ENCODE measurements around the gene SEC61A2. TPM values are rescaled to one million over a fixed set of nuclear protein-coding genes. Genes with fewer than 3 reads are reported as not detected.

The SEC61A2 gene
- total and polyA plus RNA-seq, 4 donors, result 3.8 to 8.8 (median 6.2) TPM

DNA sequence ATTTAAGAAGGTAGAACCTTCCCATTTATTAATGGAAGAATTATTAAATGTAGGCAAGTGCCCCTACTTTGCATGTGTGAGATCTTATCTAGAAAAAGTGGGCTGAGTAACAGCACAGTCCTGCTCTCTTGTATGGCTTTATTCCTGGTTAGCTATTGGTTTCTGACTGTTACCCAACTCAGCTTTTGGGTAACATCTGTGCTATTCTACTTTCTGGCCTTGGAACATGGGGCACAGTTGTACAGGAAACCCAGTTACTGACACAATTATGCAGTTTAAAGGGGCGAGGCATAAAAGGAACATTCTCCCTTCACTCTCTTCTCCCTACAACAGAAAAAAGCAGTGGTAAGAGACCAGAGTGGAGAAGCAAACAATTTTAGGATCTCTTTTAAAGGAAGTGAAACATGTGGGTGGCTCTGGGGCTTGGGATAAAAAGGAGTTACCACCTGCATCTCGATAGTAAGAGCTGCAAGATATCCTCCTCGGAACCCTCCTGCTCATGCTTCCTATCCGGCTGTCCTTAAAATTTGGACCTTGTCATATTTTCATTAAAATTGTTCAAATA lies 50.2 kb downstream of the SEC61A2 start:
- H3K9ac ChIP-seq (ENCODE audit: low read depth in 1 of 2, low read length in 2 of 2), result no peak overlapping the region
- peaks cover 0 to 5% (median 2%) of the 10 kb centered on the region in 4 donors for H3K4me1 ChIP-seq (ENCODE audit: control insufficient read depth in 4 of 4, insufficient read depth in 4 of 4, low read length in 3 of 4)
- TF ChIP-seq FOXA2 (IDR thresholded peaks at IDR 0.05) (no peak), HNF4G (IDR thresholded peaks at IDR 0.05) (no peak)
- DNase-seq (ENCODE audit: low spot score), result no peak
- no peak overlapping the region for H3K27ac ChIP-seq (ENCODE audit: low read depth in 1 of 2, low read length in 2 of 2)
- 87% methylated on average over 4 of the region's 4 CpGs for WGBS
- H3K27me3 ChIP-seq (ENCODE audit: control insufficient read depth in 4 of 4, insufficient read depth in 4 of 4, low read length in 3 of 4), result no peaks in the 10 kb centered on the region
- H3K9me3 ChIP-seq (ENCODE audit: control insufficient read depth in 4 of 4, low read length in 3 of 4), result no peaks in the 10 kb centered on the region
- H3K36me3 ChIP-seq (ENCODE audit: control insufficient read depth in 4 of 4, insufficient read depth in 3 of 4, low read depth in 1 of 4, low read length in 3 of 4), result peaks cover 7 to 35% (median 29%) of the 10 kb centered on the region in 4 donors
- H3K4me3 ChIP-seq (ENCODE audit: low read depth in 1 of 3, low read length in 3 of 3), result no peak overlapping the region

DNA sequence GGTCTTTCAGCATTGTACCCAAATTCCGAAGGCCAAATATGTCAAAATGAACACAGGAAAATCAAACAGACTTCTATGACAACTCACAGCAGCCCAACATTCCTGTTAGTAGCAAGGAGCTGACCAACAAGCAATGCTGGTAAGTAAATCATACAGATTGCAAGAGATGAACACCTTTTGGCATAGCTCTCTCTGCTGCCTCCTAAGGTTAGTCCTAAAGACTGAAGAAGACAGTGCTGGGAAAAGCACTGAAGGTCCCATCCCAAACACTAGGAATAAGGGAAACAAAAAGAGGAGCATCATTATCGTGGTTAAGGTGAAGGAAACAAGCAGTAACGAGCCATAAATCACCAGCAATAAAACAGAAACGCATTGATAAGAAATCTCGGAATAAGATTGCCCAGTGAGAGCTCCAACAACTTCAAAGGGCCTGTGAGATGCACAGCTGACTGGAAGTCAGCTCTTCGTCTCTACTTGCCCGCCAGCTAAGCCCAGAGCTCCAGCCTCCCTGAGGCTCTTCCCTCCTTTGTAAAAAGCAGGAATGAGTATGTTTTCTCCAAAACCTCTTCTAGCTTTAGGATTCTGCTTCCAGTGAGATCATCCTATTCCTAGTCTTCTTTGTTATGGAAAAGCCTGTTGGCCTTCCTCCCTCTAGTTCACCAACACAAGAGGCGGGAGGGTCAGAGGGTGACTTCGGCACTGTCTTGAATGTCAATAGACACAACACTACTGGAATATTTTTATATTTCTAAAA lies 50.9 kb downstream of the SEC61A2 start:
- 84% methylated on average over 9 of the region's 9 CpGs for WGBS
- DNase-seq (ENCODE audit: low spot score), result no peak
- H3K9me3 ChIP-seq (ENCODE audit: control insufficient read depth in 4 of 4, low read length in 3 of 4), result no peaks in the 10 kb centered on the region
- H3K4me1 ChIP-seq (ENCODE audit: control insufficient read depth in 4 of 4, insufficient read depth in 4 of 4, low read length in 3 of 4), result peaks cover 0 to 10% (median 4%) of the 10 kb centered on the region in 4 donors
- H3K27me3 ChIP-seq (ENCODE audit: control insufficient read depth in 4 of 4, insufficient read depth in 4 of 4, low read length in 3 of 4), result no peaks in the 10 kb centered on the region
- no peak overlapping the region for H3K27ac ChIP-seq (ENCODE audit: low read depth in 1 of 2, low read length in 2 of 2)
- H3K9ac ChIP-seq (ENCODE audit: low read depth in 1 of 2, low read length in 2 of 2), result no peak overlapping the region
- no peak overlapping the region for H3K4me3 ChIP-seq (ENCODE audit: low read depth in 1 of 3, low read length in 3 of 3)
- peaks cover 5 to 39% (median 29%) of the 10 kb centered on the region in 4 donors for H3K36me3 ChIP-seq (ENCODE audit: control insufficient read depth in 4 of 4, insufficient read depth in 3 of 4, low read depth in 1 of 4, low read length in 3 of 4)
- TF ChIP-seq NR2F2 (IDR thresholded peaks at IDR 0.05), result no peak
- TF ChIP-seq TAF1 (conservative IDR thresholded peaks at IDR 0.05), result no peak
- TF ChIP-seq, protein P1, sequence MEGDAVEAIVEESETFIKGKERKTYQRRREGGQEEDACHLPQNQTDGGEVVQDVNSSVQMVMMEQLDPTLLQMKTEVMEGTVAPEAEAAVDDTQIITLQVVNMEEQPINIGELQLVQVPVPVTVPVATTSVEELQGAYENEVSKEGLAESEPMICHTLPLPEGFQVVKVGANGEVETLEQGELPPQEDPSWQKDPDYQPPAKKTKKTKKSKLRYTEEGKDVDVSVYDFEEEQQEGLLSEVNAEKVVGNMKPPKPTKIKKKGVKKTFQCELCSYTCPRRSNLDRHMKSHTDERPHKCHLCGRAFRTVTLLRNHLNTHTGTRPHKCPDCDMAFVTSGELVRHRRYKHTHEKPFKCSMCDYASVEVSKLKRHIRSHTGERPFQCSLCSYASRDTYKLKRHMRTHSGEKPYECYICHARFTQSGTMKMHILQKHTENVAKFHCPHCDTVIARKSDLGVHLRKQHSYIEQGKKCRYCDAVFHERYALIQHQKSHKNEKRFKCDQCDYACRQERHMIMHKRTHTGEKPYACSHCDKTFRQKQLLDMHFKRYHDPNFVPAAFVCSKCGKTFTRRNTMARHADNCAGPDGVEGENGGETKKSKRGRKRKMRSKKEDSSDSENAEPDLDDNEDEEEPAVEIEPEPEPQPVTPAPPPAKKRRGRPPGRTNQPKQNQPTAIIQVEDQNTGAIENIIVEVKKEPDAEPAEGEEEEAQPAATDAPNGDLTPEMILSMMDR (IDR thresholded peaks at IDR 0.05; ENCODE audit: low read depth, low read length, missing input control), result no peak
- TF ChIP-seq FOXA2 (IDR thresholded peaks at IDR 0.05), result no peak
- TF ChIP-seq, protein P2, sequence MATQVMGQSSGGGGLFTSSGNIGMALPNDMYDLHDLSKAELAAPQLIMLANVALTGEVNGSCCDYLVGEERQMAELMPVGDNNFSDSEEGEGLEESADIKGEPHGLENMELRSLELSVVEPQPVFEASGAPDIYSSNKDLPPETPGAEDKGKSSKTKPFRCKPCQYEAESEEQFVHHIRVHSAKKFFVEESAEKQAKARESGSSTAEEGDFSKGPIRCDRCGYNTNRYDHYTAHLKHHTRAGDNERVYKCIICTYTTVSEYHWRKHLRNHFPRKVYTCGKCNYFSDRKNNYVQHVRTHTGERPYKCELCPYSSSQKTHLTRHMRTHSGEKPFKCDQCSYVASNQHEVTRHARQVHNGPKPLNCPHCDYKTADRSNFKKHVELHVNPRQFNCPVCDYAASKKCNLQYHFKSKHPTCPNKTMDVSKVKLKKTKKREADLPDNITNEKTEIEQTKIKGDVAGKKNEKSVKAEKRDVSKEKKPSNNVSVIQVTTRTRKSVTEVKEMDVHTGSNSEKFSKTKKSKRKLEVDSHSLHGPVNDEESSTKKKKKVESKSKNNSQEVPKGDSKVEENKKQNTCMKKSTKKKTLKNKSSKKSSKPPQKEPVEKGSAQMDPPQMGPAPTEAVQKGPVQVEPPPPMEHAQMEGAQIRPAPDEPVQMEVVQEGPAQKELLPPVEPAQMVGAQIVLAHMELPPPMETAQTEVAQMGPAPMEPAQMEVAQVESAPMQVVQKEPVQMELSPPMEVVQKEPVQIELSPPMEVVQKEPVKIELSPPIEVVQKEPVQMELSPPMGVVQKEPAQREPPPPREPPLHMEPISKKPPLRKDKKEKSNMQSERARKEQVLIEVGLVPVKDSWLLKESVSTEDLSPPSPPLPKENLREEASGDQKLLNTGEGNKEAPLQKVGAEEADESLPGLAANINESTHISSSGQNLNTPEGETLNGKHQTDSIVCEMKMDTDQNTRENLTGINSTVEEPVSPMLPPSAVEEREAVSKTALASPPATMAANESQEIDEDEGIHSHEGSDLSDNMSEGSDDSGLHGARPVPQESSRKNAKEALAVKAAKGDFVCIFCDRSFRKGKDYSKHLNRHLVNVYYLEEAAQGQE (IDR thresholded peaks at IDR 0.05), result no peak
- TF ChIP-seq, protein P3, sequence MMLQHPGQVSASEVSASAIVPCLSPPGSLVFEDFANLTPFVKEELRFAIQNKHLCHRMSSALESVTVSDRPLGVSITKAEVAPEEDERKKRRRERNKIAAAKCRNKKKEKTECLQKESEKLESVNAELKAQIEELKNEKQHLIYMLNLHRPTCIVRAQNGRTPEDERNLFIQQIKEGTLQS (IDR thresholded peaks at IDR 0.05), result no peak
- no peak for TF ChIP-seq HNF4A (conservative IDR thresholded peaks at IDR 0.05)
- no peak for TF ChIP-seq EGR1 (IDR thresholded peaks at IDR 0.05; ENCODE audit: low read depth in 2 of 2)
- no peak for TF ChIP-seq FOXA1 (IDR thresholded peaks at IDR 0.05)
- TF ChIP-seq SP1 (IDR thresholded peaks at IDR 0.05), result no peak
